A673 (cell line): ENCODE data around the gene PGAP3. TPM values are rescaled to one million over a fixed set of nuclear protein-coding genes. Genes with fewer than 3 reads are reported as not detected.

Experiments
- Bru-seq: library from RNA; stranded (reverse); fragments of 400-500 nt; gene quantifications from one replicate; lab custom pipeline; 2021; lab: Mats Ljungman, UMichigan
- BruChase-seq, 2 experiments: library from RNA; stranded (reverse); fragments of 400-500 nt; gene quantifications; one replicate each; lab custom pipeline; 2021; lab: Mats Ljungman, UMichigan
- BruUV-seq: library from RNA; stranded (reverse); fragments of 400-500 nt; replicated peaks from 2 replicates; lab custom pipeline; 2021; lab: Mats Ljungman, UMichigan
- CTCF ChIA-PET: fragments of 300-600 bp; sonication (Branson Sonifier 250); formaldehyde crosslinking; loops from one replicate; lab custom pipeline; 2022; ENCODE audit warnings: antibody characterized with exemption; lab: Charles Lee
- POLR2A ChIA-PET: fragments of 300-600 bp; sonication (Branson Sonifier 250); formaldehyde crosslinking; loops from one replicate; lab custom pipeline; 2022; ENCODE audit warnings: antibody characterized with exemption; ENCODE audit not compliant: low non-redundant PET; lab: Charles Lee
- DNase-seq: peaks from one replicate; pipeline ENCODE4 v3.0.0-alpha.2; 2015; ENCODE audit warnings: low spot score
- H3K27ac ChIP-seq: fragments of 200-600 bp; sonication (generic); 2 replicates; pipeline ENCODE4 v1.5.1; 2016; ENCODE audit warnings: mixed run types, low read depth, mild to moderate bottlenecking, mixed read lengths, antibody characterized with exemption, low read length; ENCODE audit not compliant: poor library complexity, severe bottlenecking
- H3K27me3 ChIP-seq: fragments of 200-600 bp; sonication (generic); replicated peaks from 2 replicates; pipeline ENCODE4 v1.6.1; 2017; ENCODE audit warnings: mixed run types, low read depth, mild to moderate bottlenecking, mixed read lengths, antibody characterized with exemption, low read length; ENCODE audit not compliant: insufficient read depth, poor library complexity
- H3K36me3 ChIP-seq: fragments of 200-600 bp; sonication (generic); 2 replicates; pipeline ENCODE4 v1.6.1; 2016; ENCODE audit warnings: mixed run types, mild to moderate bottlenecking, mixed read lengths, antibody characterized with exemption, low read length; ENCODE audit not compliant: insufficient read depth, poor library complexity, severe bottlenecking
- H3K4me1 ChIP-seq: fragments of 200-600 bp; sonication (generic); 2 replicates; pipeline ENCODE4 v1.6.1; 2017; ENCODE audit warnings: mixed run types, mild to moderate bottlenecking, mixed read lengths, antibody characterized with exemption, low read length; ENCODE audit not compliant: insufficient read depth, poor library complexity, severe bottlenecking
- H3K4me3 ChIP-seq: fragments of 200-600 bp; sonication (generic); 2 replicates; pipeline ENCODE4 v1.5.1; 2016; ENCODE audit warnings: low read depth, mixed run types, mild to moderate bottlenecking, mixed read lengths, low read length; ENCODE audit not compliant: poor library complexity, severe bottlenecking
- H3K9me3 ChIP-seq: fragments of 200-600 bp; sonication (generic); 2 replicates; pipeline ENCODE4 v1.6.1; 2016; ENCODE audit warnings: mixed run types, low read depth, mild to moderate bottlenecking, mixed read lengths, antibody characterized with exemption, low read length; ENCODE audit not compliant: poor library complexity, severe bottlenecking
- CTCF ChIP-seq: fragments of 300-800, 200-600 bp; sonication (generic); conservative IDR thresholded peaks from 2 replicates; pipeline ENCODE4 v1.5.1; 2017; ENCODE audit warnings: low read depth, mild to moderate bottlenecking, antibody characterized with exemption, low read length, moderate library complexity, mixed read lengths
- EZH2 ChIP-seq: fragments of 200-600 bp; sonication (generic); IDR thresholded peaks from 2 replicates; pipeline ENCODE4 v1.6.1; 2017; ENCODE audit warnings: borderline replicate concordance, low read depth, mild to moderate bottlenecking, mixed read lengths, antibody characterized with exemption, low read length; ENCODE audit not compliant: poor library complexity, severe bottlenecking
- intact Hi-C: fragments of 100-400 bp; cut with micrococcal nuclease; formaldehyde crosslinking; loops from one replicate; pipeline ENCODE4 v1.10.0; 2022; ENCODE audit not compliant: unreplicated experiment
- long read RNA-seq: library from polyadenylated mRNA; stranded (forward); transcript quantifications from one replicate; pipeline ENCODE4 v2.0.0, GENCODE V29; 2022
- total RNA-seq: library from RNA; stranded (reverse); gene quantifications from 2 replicates; pipeline ENCODE4 v1.2.3, GENCODE V29; 2021

Gene PGAP3
- total RNA-seq: 3.6 and 7.6 TPM in 2 replicates
- Bru-seq, nascent RNA: percentile 40 among the genes with signal in this experiment
- BruChase-seq, experiment 1, labeled RNA remaining after a 2-hour chase: percentile 50 among the genes with signal in this experiment
- percentile 57 among the genes with signal in this experiment for BruChase-seq, experiment 2, labeled RNA remaining after a 6-hour chase
- long read RNA-seq, partial matches to known transcripts: 2 of 8 reads
- long read RNA-seq, other reads (novel, unspliced or antisense): 2 of 8 reads

- peak within 1 kb of the TSS; percentile 62 for H3K4me3 ChIP-seq
- H3K4me1 ChIP-seq: no peaks in the 10 kb centered on the region
- POLR2A ChIA-PET: interaction anchor here (0.6 to 1.0 kb wide), 2 partner anchors 12 to 46 kb away, joined by 3 to 9 read pairs; partner anchors contain the start of gene ERBB2
- no peaks in the 10 kb centered on the region for H3K36me3 ChIP-seq
- BruUV-seq: TSS peak; percentile 93
- H3K9me3 ChIP-seq: no peaks in the 10 kb centered on the region
- peak; percentile 91 for DNase-seq
- CTCF ChIA-PET: no interaction called here
- intact Hi-C loops: no loop called here
- TF ChIP-seq EZH2 (no peak), CTCF (peak; percentile 20; the same call in 1 of the 2 replicates)
- no peaks in the 10 kb centered on the region for H3K27me3 ChIP-seq
- peak within 1 kb of the TSS; percentile 96 for H3K27ac ChIP-seq
Observed at GRCh38 chr17:39687546-39688474, at the start of gene PGAP3. PGAP3 (minus strand) TSS chr17:39688057; CDS start chr17:39688014, 43 bp downstream.

- Histone ChIP-seq H3K4me3 (no peak overlapping the region), H3K27me3 (no peaks in the 10 kb centered on the region), H3K4me1 (no peaks in the 10 kb centered on the region), H3K9me3 (no peaks in the 10 kb centered on the region), H3K36me3 (no peaks in the 10 kb centered on the region), H3K27ac (no peak overlapping the region)
- CTCF ChIA-PET: no interaction called here
- intact Hi-C loops: no loop called here
- DNase-seq: no peak
- POLR2A ChIA-PET: no interaction called here
- no TSS peak for BruUV-seq
- TF ChIP-seq EZH2 (no peak), CTCF (no peak)
Observed at GRCh38 chr17:39737206-39737759, 49.4 kb upstream of the PGAP3 start.

- CTCF ChIA-PET: no interaction called here
- H3K4me3 ChIP-seq: no peak overlapping the region
- POLR2A ChIA-PET: no interaction called here
- no peaks in the 10 kb centered on the region for H3K9me3 ChIP-seq
- no peak for DNase-seq
- BruUV-seq: no TSS peak
- TF ChIP-seq CTCF (no peak), EZH2 (no peak)
- no peaks in the 10 kb centered on the region for H3K27me3 ChIP-seq
- H3K4me1 ChIP-seq: no peaks in the 10 kb centered on the region
- intact Hi-C loops: no loop called here
- no peaks in the 10 kb centered on the region for H3K36me3 ChIP-seq
- H3K27ac ChIP-seq: no peak overlapping the region
Observed at GRCh38 chr17:39736319-39737165, 48.7 kb upstream of the PGAP3 start.
